GM12874 (cell line): ENCODE data around the gene TBC1D5.

ENCODE experiments used
- CTCF ChIP-seq: IDR thresholded peaks from 2 replicates; pipeline ENCODE4 v1.5.1; 2011; ENCODE audit warnings: low read depth, mild to moderate bottlenecking, control low read depth, low read length, moderate library complexity; ENCODE audit not compliant: insufficient read depth

Gene TBC1D5

GRCh38 chr3:17195856-17196604 is 546.4 kb downstream of the TBC1D5 start:
- 0 out of 2 replicates have a peak, but pooled peaks have one; percentile 9 for TF ChIP-seq CTCF

- no peak for TF ChIP-seq CTCF
Measured at GRCh38 chr3:17195192-17195611, 547.2 kb downstream of the TBC1D5 start.

- no peak for TF ChIP-seq CTCF
Measured at GRCh38 chr3:17194116-17194515, 548.3 kb downstream of the TBC1D5 start.

- TF ChIP-seq CTCF: no peak
Measured at GRCh38 chr3:17192995-17193394, 549.4 kb downstream of the TBC1D5 start.

- TF ChIP-seq CTCF: no peak
Measured at GRCh38 chr3:17190353-17191078, 551.9 kb downstream of the TBC1D5 start.

GRCh38 chr3:17188378-17188777 is 554.1 kb downstream of the TBC1D5 start:
- TF ChIP-seq CTCF: no peak

- no peak for TF ChIP-seq CTCF
Measured at GRCh38 chr3:17187589-17188184, 554.7 kb downstream of the TBC1D5 start.
